SU-DHL-6 (cell line): Measurements from ENCODE around the gene ERN1.
A peak's percentile ranks its signal among the peaks of the same experiment; 100 is the strongest.

Source experiments
- H2AFZ ChIP-seq: fragments of 200-600 bp; sonication (generic); 2 replicates; pipeline ENCODE4 v1.6.1; 2014; ENCODE audit warnings: low read depth, mild to moderate bottlenecking, moderate library complexity, mixed read lengths, antibody characterized with exemption, low read length; ENCODE audit not compliant: severe bottlenecking
- H3F3A ChIP-seq: fragments of 200-600 bp; shearing (Covaris generic); 2 replicates; pipeline ENCODE4 v1.6.0; 2016; ENCODE audit warnings: antibody characterized with exemption, mild to moderate bottlenecking; ENCODE audit not compliant: insufficient read depth
- H3K27ac ChIP-seq: fragments of 200-600 bp; sonication (generic); 2 replicates; pipeline ENCODE4 v1.5.1; 2016; ENCODE audit warnings: low read depth, mild to moderate bottlenecking, low read length, moderate library complexity, mixed read lengths
- H3K27me3 ChIP-seq: fragments of 200-600 bp; sonication (generic), shearing (Covaris generic); 2 replicates; pipeline ENCODE4 v1.6.0; 2014; ENCODE audit warnings: mild to moderate bottlenecking, low read length
- H3K36me3 ChIP-seq: fragments of 200-600 bp; sonication (generic); 2 replicates; pipeline ENCODE4 v1.6.1; 2014; ENCODE audit warnings: mild to moderate bottlenecking, low read length, mixed read lengths
- H3K4me2 ChIP-seq: fragments of 300-600, 200-600 bp; shearing (Covaris generic), sonication (generic); 2 replicates; pipeline ENCODE4 v1.6.0; 2014; ENCODE audit warnings: low read length, low read depth, mild to moderate bottlenecking; ENCODE audit not compliant: poor library complexity, severe bottlenecking
- H3K4me3 ChIP-seq: fragments of 200-600 bp; sonication (generic); 2 replicates; pipeline ENCODE4 v1.5.1; 2014; ENCODE audit warnings: antibody characterized with exemption, low read length, mild to moderate bottlenecking, mixed read lengths; ENCODE audit not compliant: insufficient read depth, poor library complexity, severe bottlenecking
- H3K79me2 ChIP-seq: fragments of 200-600 bp; sonication (generic); 2 replicates; pipeline ENCODE4 v1.6.1; 2014; ENCODE audit warnings: mild to moderate bottlenecking, low read length, moderate library complexity; ENCODE audit not compliant: insufficient read depth
- H3K9ac ChIP-seq: fragments of 200-600 bp; sonication (generic); 2 replicates; pipeline ENCODE4 v1.7.0; 2014; ENCODE audit warnings: mild to moderate bottlenecking, low read length
- H3K9me2 ChIP-seq: fragments of 200-600 bp; sonication (generic); replicated peaks from 2 replicates; pipeline ENCODE4 v1.6.1; 2014; ENCODE audit warnings: low read length; ENCODE audit not compliant: insufficient read depth
- H3K9me3 ChIP-seq: fragments of 200-600 bp; sonication (generic); 2 replicates; pipeline ENCODE4 v1.6.1; 2014; ENCODE audit warnings: low read length, mixed read lengths; ENCODE audit not compliant: insufficient read depth
- H4K20me1 ChIP-seq: fragments of 200-600 bp; sonication (generic); 2 replicates; pipeline ENCODE4 v1.6.1; 2014; ENCODE audit warnings: low read depth, mild to moderate bottlenecking, antibody characterized with exemption, low read length, moderate library complexity, mixed read lengths
- CTCF ChIP-seq: fragments of 200-600 bp; sonication (generic); IDR thresholded peaks from one replicate; pipeline ENCODE4 v1.5.1; 2017; ENCODE audit warnings: antibody characterized with exemption, mild to moderate bottlenecking, low read length, moderate library complexity; ENCODE audit not compliant: insufficient read depth, poor library complexity, severe bottlenecking
- EZH2phosphoT487 ChIP-seq: fragments of 200-600 bp; sonication (generic), shearing (Covaris generic); conservative IDR thresholded peaks from 2 replicates; pipeline ENCODE4 v1.6.1; 2018; ENCODE audit warnings: mild to moderate bottlenecking, antibody characterized with exemption, low read length, moderate library complexity, mixed read lengths

ERN1 gene

GRCh38 chr17:63998721-63999679 lies 130.9 kb downstream of the ERN1 start:
- H3K9ac ChIP-seq, result peak overlapping the region; percentile 22; the same call in 1 of the 2 replicates
- TF ChIP-seq CTCF (no peak), EZH2phosphoT487 (no peak)
- H3K4me2 ChIP-seq, result peak overlapping the region; percentile 44

GRCh38 chr17:63998050-63998720 lies 131.8 kb downstream of the ERN1 start, which contains the start of gene PRR29:
Gene PRR29 (plus strand): TSS chr17:63998351. CDS start chr17:63998365, 14 bp downstream.
- H3K4me3 ChIP-seq, result peak within 1 kb of the TSS; percentile 30

More at GRCh38 chr17:63998721-63999679, 130.9 kb downstream of the ERN1 start:
- no peak overlapping the region for H3K4me3 ChIP-seq
- no peaks in the 10 kb centered on the region for H3K79me2 ChIP-seq
- H2AFZ ChIP-seq, result no peak overlapping the region
- no peaks in the 10 kb centered on the region for H3K9me2 ChIP-seq
- H3K27ac ChIP-seq, result no peak overlapping the region
- no peaks in the 10 kb centered on the region for H3K36me3 ChIP-seq
- H3F3A ChIP-seq, result no peaks in the 10 kb centered on the region
- no peaks in the 10 kb centered on the region for H4K20me1 ChIP-seq
- no peaks in the 10 kb centered on the region for H3K9me3 ChIP-seq
- no peaks in the 10 kb centered on the region for H3K27me3 ChIP-seq

More at GRCh38 chr17:63998050-63998720, 131.8 kb downstream of the ERN1 start, which contains the start of gene PRR29:
- Histone ChIP-seq H2AFZ (no peak within 1 kb of the TSS), H3K36me3 (no peaks in the 10 kb centered on the region), H3K9me2 (no peaks in the 10 kb centered on the region), H3K4me2 (peak within 1 kb of the TSS; percentile 44), H3K27me3 (no peaks in the 10 kb centered on the region), H3K9me3 (no peaks in the 10 kb centered on the region), H3K9ac (peak within 1 kb of the TSS; percentile 22; the same call in 1 of the 2 replicates), H4K20me1 (no peaks in the 10 kb centered on the region), H3K27ac (no peak within 1 kb of the TSS), H3F3A (no peaks in the 10 kb centered on the region), H3K79me2 (no peaks in the 10 kb centered on the region)
- TF ChIP-seq CTCF (no peak), EZH2phosphoT487 (no peak)
